Ramos (cell line): Measurements from ENCODE around the gene MGAT4A.
"Not testable (repeated sequence)": the region's sequence is repeated elsewhere in the genome, so short reads cannot be mapped to it uniquely, and the experiment has no call there.

Experiments used
- in situ Hi-C: fragments of 300-500 bp; cut with MboI; formaldehyde crosslinking; loops from one replicate; pipeline ENCODE4 v1.14.3; 2022; ENCODE audit warnings: low sequenced_read_pairs; ENCODE audit not compliant: unreplicated experiment

The MGAT4A gene

GRCh38 chr2:98669675-98670074 lies 61.3 kb downstream of the MGAT4A start:
- in situ Hi-C loops: no loop called here

DNA sequence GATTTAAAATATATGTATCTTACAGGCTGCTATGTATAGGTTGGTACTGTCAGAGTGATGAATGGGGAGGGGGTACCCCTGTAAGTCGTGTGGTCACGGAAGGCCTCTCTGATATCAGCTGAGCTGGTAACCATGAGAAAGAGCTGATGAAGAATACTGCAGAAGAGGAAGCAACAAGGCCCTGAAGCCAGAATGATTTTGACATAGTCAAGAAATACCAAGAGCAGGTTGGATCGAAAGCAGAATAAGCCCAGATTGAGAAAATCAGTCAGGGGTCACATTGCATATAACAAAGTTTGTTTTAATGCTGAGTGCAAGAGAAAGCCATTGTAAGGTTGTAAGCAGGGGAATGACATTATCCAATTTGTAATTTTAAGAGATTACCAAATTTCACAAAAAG lies 65.3 kb downstream of the MGAT4A start:
- in situ Hi-C loops: no loop called here

DNA sequence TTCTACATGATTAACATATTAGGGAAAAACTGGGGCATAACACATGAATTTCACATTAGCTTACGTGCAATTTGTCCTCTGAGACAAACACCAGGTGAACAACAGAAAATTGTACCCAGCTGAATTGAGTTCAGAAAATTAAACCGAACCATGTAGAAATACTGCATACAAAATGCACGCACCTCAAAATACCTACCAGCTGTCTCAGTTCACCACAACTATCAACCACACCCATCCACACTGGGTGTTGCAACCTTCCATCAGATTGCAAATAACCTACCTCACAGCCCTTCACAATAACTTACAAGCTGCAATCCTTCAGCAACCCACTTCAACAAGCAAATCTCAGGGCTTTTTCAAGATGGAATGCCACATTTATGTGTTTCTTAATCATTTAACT lies 66.6 kb downstream of the MGAT4A start:
- in situ Hi-C loops: no loop called here

DNA sequence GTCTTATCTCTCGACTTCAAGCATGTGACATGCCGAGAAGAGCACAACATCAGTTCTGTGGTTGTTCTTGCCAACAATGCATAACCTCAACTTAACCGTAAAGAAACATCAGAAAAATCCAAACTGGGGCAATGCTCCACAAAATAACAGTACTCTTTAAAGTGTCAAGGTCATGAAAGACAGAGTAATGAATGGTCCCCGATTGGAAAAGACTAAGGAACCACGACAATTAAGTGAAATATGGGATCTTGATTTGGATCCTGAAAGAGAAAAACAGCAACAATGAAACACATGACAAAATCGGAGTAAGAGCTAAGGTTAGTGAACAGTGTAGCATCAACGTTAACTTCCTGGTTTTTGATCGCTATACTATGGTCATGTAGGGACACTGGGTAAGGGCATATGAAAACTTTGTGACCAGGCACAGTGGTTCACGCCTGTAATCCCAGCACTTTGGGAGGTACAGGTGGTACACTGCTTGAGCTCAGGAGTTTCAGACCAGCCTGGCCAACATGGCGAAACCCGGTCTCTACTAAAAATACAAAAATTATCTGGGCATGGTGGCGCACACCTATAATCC lies 67.3 kb downstream of the MGAT4A start:
- in situ Hi-C loops: no loop called here

DNA sequence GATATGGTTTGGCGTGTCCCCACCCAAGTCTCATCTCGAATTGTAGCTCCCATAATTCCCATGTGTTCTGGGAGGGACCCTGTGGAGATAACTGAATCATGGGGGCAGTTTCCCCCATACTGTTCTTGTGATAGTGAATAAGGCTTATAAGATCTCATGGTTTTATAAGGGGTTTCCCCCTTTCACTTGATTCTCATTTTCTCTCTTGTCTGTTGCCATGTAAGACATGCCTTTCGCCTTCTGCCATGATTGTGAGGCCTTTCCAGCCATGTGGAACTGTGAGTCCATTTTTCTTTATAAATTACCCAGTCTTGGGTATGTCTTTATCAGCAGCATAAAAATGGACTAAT lies 71.5 kb downstream of the MGAT4A start:
- in situ Hi-C loops: not testable (repeated sequence)

- in situ Hi-C loops: no loop called here
Measured at GRCh38 chr2:98658816-98659490, 72.0 kb downstream of the MGAT4A start.

- in situ Hi-C loops: no loop called here
Measured at GRCh38 chr2:98656800-98657199, 74.1 kb downstream of the MGAT4A start.

DNA sequence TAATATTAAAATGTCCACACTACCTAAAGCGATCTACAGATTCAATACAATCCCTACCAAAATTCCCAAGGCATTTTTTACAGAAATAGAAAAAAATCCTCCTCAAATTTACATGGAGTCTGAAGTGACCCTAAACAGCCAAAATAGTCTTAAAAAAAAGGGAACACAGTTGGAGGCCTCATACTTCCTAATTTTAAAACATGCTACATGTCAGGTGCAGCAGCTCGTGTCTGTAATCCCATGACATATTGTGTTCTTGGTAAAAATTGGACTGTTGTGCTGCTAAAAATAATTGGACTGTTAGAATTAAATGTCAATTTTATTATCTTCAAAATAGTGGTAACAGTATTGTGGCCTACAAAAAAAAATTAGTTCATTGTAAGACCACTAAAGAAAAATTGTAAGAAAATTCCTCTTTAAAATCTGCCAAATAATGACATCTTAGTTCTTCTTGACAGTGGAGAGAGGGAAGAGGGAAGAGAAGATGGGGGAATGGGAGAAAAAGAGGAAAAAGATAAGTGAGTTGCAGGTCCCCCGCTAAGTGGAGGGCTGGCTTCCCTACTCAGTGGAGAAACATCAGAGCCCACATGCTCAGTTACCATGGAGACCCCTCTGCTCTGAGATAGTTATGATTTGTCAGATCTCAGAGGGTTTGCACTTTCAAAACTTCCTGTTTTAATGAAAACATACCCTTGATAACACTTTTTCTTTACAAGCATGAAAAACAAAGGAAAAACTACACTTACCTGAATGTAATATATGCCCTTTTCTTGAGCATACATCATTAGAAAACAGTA lies 76.0 kb downstream of the MGAT4A start:
- in situ Hi-C loops: loop anchor here (5.0 kb wide), 1 partner anchor 182 kb away; no protein-coding TSS in a partner anchor

GRCh38 chr2:98650998-98651397 lies 79.9 kb downstream of the MGAT4A start:
- in situ Hi-C loops: loop anchor here (5.0 kb wide), 1 partner anchor 186 kb away; no protein-coding TSS in a partner anchor

DNA sequence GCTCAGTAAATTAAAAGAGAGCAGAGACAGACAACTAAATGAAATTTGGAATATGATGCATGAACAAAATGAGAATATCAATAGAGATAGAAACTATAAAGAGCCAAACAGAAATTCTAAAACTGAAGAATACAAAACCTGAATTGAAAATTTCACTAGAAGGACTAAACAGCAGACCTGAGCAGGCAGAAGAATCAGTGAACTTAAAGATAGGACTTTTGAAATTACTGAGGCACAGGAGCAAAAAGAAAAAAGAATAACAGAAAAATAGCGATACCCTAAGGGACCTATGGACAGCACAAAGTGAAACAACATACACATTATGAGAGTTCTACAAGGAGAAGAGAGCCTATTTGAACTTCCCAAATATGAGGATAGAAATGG lies 80.9 kb downstream of the MGAT4A start:
- in situ Hi-C loops: loop anchor here (5.0 to 10.0 kb wide), 2 partner anchors 187 to 415 kb away; no protein-coding TSS in a partner anchor

GRCh38 chr2:98649135-98649991 lies 81.6 kb downstream of the MGAT4A start:
- in situ Hi-C loops: loop anchor here (10.0 kb wide), 1 partner anchor 415 kb away; no protein-coding TSS in a partner anchor

GRCh38 chr2:98648451-98648850 lies 82.5 kb downstream of the MGAT4A start:
- in situ Hi-C loops: loop anchor here (10.0 kb wide), 1 partner anchor 416 kb away; no protein-coding TSS in a partner anchor

DNA sequence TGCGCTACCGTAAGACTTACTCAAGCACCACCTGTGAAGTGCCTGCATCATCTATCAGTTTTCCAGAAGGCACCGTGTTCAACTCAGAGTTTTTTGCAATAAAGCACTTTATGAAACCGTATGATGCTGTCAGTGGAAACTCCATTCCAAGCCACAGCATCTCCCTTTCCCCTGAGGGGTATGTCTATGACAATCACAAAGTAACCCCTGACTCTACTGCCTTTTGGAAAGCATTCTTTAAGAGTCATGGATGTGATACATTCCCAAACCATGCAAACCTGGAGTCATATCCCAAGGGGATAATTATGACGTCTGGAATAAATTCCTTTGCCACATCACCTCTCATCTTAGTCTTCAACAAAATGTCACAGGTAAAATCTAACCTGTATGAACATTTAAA lies 83.3 kb downstream of the MGAT4A start:
- in situ Hi-C loops: loop anchor here (10.0 kb wide), 1 partner anchor 417 kb away; no protein-coding TSS in a partner anchor

DNA sequence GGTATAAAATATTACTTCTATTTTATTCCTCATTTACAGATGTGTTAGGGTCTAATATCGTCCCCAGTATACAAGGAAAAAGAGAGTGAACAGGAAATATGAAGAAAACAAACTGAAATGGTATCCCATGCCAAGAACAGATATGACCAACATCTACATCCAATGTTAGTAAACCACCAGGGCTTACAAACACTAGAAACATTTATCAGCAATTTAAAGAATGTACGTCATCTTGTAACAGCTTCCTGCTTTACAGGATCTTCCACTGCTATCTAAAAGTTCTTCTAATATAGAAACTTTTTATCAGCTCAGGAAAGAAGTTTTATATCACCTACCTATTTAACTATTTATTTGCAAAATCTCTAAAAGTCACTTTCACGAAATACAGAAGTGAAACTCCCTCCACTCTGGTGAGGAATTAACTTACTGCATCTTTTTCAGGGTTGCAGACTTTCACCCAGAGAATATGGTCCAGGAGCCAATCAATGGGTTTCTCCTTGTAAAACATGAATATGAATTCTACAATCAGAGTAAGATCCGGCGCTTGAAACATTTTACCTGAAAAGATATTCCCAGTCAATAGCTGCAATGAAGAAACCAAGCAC lies 87.3 kb downstream of the MGAT4A start:
- in situ Hi-C loops: loop anchor here (10.0 kb wide), 1 partner anchor 421 kb away; no protein-coding TSS in a partner anchor

GRCh38 chr2:98637401-98638147 lies 93.4 kb downstream of the MGAT4A start:
- in situ Hi-C loops: no loop called here

DNA sequence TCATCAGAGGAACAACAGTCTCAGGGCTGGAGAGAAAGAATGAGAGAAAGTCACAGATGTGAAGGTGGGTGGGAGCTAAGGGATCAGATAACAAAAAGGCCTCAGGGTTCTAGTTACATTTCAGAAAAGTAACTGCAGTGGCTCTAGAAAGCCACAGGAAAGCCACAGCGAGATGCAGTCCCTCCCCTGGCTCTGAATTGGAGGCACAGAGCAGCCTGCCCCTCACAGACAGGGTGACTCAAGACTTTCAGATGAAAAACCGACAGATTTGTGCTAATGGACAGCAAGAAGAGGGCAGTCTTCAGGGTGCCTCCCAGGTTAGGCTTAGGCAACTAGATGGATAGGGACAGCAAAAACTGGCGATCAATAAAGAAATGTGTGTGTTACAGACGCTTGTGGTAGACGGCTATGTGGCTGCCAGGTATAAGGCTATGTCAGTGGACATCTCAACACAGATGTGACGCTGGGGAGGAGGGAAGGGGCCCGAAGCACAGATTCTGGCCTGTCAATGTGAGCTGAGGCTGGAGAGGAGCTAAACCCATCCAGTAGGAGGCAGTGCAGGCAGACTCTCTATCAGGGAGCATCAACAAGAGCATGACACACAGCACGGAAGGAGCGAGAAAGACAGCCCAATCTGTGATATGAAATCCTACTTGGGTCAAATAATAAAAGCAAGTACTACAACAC lies 96.4 kb downstream of the MGAT4A start:
- in situ Hi-C loops: no loop called here

GRCh38 chr2:98632351-98632750 lies 98.6 kb downstream of the MGAT4A start:
- in situ Hi-C loops: no loop called here

GRCh38 chr2:98623657-98624056 lies 107.3 kb downstream of the MGAT4A start:
- in situ Hi-C loops: no loop called here
